ENCODE results near the gene CDC20B.

Gene CDC20B

GRCh38 chr5:55159763-55160492 is 13.0 kb downstream of the CDC20B start, which contains the start of gene GPX8 (continued):
- TF ChIP-seq ZNF148 (tag by site-specific recombination; IDR thresholded peaks at IDR 0.05; ENCODE audit: borderline replicate concordance), result no peak
- TF ChIP-seq ZNF785 (tag by site-specific recombination; IDR thresholded peaks at IDR 0.05), result no peak
- TF ChIP-seq ZNF704 (tag by site-specific recombination; IDR thresholded peaks at IDR 0.05), result no peak
- no peak for TF ChIP-seq GLI4 (tag by site-specific recombination; IDR thresholded peaks at IDR 0.05)
- no peak for TF ChIP-seq ZNF768 (tag by site-specific recombination; IDR thresholded peaks at IDR 0.05)
- no peak for TF ChIP-seq EGR2 (tag by site-specific recombination; IDR thresholded peaks at IDR 0.05; ENCODE audit: low read depth)
- TF ChIP-seq ZNF600 (tag by site-specific recombination; IDR thresholded peaks at IDR 0.05), result no peak
- no peak for TF ChIP-seq GFI1B (tag by site-specific recombination; IDR thresholded peaks at IDR 0.05)
- TF ChIP-seq ZBTB20 (tag by site-specific recombination; IDR thresholded peaks at IDR 0.05), result no peak
- no peak for TF ChIP-seq ZNF132 (tag by site-specific recombination; IDR thresholded peaks at IDR 0.05; ENCODE audit: borderline replicate concordance)
- no peak for TF ChIP-seq KLF1 (tag by site-specific recombination; IDR thresholded peaks at IDR 0.05)
- TF ChIP-seq ZNF776 (tag by site-specific recombination; IDR thresholded peaks at IDR 0.05; ENCODE audit: borderline replicate concordance), result no peak
- TF ChIP-seq PRDM4 (tag by site-specific recombination; IDR thresholded peaks at IDR 0.05), result no peak; the same call in 1 of the 2 replicates
- TF ChIP-seq ZNF121 (tag by site-specific recombination; IDR thresholded peaks at IDR 0.05), result no peak
- no peak for TF ChIP-seq OSR2 (tag by site-specific recombination; IDR thresholded peaks at IDR 0.05)
- TF ChIP-seq WT1 (tag by site-specific recombination; IDR thresholded peaks at IDR 0.05), result no peak
- peak; percentile 99 for TF ChIP-seq ZNF654 (tag by site-specific recombination; IDR thresholded peaks at IDR 0.05; ENCODE audit: low read depth)
- no peak for TF ChIP-seq ZBTB21 (tag by site-specific recombination; IDR thresholded peaks at IDR 0.05)
- TF ChIP-seq ZNF266 (tag by site-specific recombination; IDR thresholded peaks at IDR 0.05; ENCODE audit: low read depth), result no peak
- no peak for TF ChIP-seq ZNF623 (tag by site-specific recombination; IDR thresholded peaks at IDR 0.05)
- TF ChIP-seq HOXA7 (CRISPR knock-in tag; IDR thresholded peaks at IDR 0.05; ENCODE audit: borderline replicate concordance), result no peak
- TF ChIP-seq ZIC2 (tag by site-specific recombination; IDR thresholded peaks at IDR 0.05), result no peak
- no peak for TF ChIP-seq ZNF423 (tag by site-specific recombination; IDR thresholded peaks at IDR 0.05)
- TF ChIP-seq PBX3 (CRISPR knock-in tag; IDR thresholded peaks at IDR 0.05), result no peak
- no peak for TF ChIP-seq TSHZ1 (tag by site-specific recombination; IDR thresholded peaks at IDR 0.05; ENCODE audit: borderline replicate concordance)
- TF ChIP-seq ZNF2 (tag by site-specific recombination; IDR thresholded peaks at IDR 0.05), result peak; percentile 49; the same call in 1 of the 2 replicates
